GM10266 (cell line): Measurements from ENCODE around the gene PATE3.

Experiments
- DNase-seq: peaks from one replicate; pipeline ENCODE4 v3.0.0; 2012; ENCODE audit errors: extremely low spot score
- CTCF ChIP-seq: IDR thresholded peaks from 2 replicates; pipeline ENCODE4 v1.5.1; 2012; ENCODE audit warnings: mild to moderate bottlenecking, low read depth; ENCODE audit not compliant: control insufficient read depth, insufficient read depth; ENCODE audit errors: missing control alignments

Gene PATE3

GRCh38 chr11:125833016-125833415 is 45.1 kb downstream of the PATE3 start, which contains the start of gene PATE4:
PATE4 (plus strand) TSS chr11:125833316; CDS start chr11:125833360, 44 bp downstream.
- TF ChIP-seq CTCF, result no peak
- no peak for DNase-seq

GRCh38 chr11:125835748-125836147 is 47.8 kb downstream of the PATE3 start:
- no peak for DNase-seq
- no peak for TF ChIP-seq CTCF
